HAP-1 (cell line): ENCODE data around the gene MFSD12.

Experiments
- DNase-seq, 2 experiments: peaks; one replicate each; pipeline ENCODE4 v3.0.0-alpha.2; 2016 to 2020; ENCODE audit warnings: low spot score in 2 of 2
- H3K27me3 ChIP-seq: fragments of 250-450 bp; sonication (Bioruptor Pico); 2 replicates; pipeline ENCODE4 v1.5.1; 2020; ENCODE audit warnings: low read depth, mild to moderate bottlenecking, moderate library complexity
- H3K36me3 ChIP-seq: fragments of 250-450 bp; sonication (Bioruptor Pico); replicated peaks from 2 replicates; pipeline ENCODE4 v1.5.1; 2020; ENCODE audit warnings: mild to moderate bottlenecking
- H3K4me1 ChIP-seq: fragments of 250-450 bp; sonication (Bioruptor Pico); 2 replicates; pipeline ENCODE4 v1.5.1; 2020; ENCODE audit warnings: mild to moderate bottlenecking
- H3K4me3 ChIP-seq: fragments of 250-450 bp; sonication (Bioruptor Pico); 2 replicates; pipeline ENCODE4 v1.5.1; 2020; ENCODE audit warnings: mild to moderate bottlenecking, moderate library complexity
- H3K9me3 ChIP-seq: fragments of 250-450 bp; sonication (Bioruptor Pico); 2 replicates; pipeline ENCODE4 v1.5.1; 2020; ENCODE audit warnings: mild to moderate bottlenecking, moderate library complexity
- in situ Hi-C: fragments of 300-500 bp; cut with MboI; formaldehyde crosslinking; loops from 3 replicates; pipeline ENCODE4 v1.14.3; 2020; ENCODE audit warnings: low sequenced_read_pairs, inconsistent platforms, mixed read lengths

The MFSD12 gene

GRCh38 chr19:3524078-3524842, 33.1 kb downstream of the MFSD12 start:
- H3K9me3 ChIP-seq: no peaks in the 10 kb centered on the region
- H3K4me1 ChIP-seq: no peaks in the 10 kb centered on the region
- no peaks in the 10 kb centered on the region for H3K27me3 ChIP-seq
- peaks cover 45% of the 10 kb centered on the region for H3K36me3 ChIP-seq
- no peak overlapping the region for H3K4me3 ChIP-seq
- DNase-seq: no peak
- in situ Hi-C loops: no loop called here

GRCh38 chr19:3523361-3524077, 33.9 kb downstream of the MFSD12 start:
- in situ Hi-C loops: no loop called here
- Histone ChIP-seq H3K9me3 (no peaks in the 10 kb centered on the region), H3K27me3 (no peaks in the 10 kb centered on the region), H3K4me3 (no peak overlapping the region), H3K36me3 (peaks cover 45% of the 10 kb centered on the region), H3K4me1 (no peaks in the 10 kb centered on the region)
- no peak for DNase-seq

- in situ Hi-C loops: no loop called here
- no peaks in the 10 kb centered on the region for H3K9me3 ChIP-seq
- DNase-seq: no peak
- no peak overlapping the region for H3K4me3 ChIP-seq
- H3K36me3 ChIP-seq: peaks cover 44% of the 10 kb centered on the region
- no peaks in the 10 kb centered on the region; the same call in 1 of the 2 replicates for H3K4me1 ChIP-seq
- H3K27me3 ChIP-seq: no peaks in the 10 kb centered on the region
Measured at GRCh38 chr19:3522421-3523360, 34.7 kb downstream of the MFSD12 start.

- no peak overlapping the region for H3K4me3 ChIP-seq
- in situ Hi-C loops: no loop called here
- H3K27me3 ChIP-seq: no peaks in the 10 kb centered on the region
- peaks cover 30% of the 10 kb centered on the region for H3K36me3 ChIP-seq
- DNase-seq: no peak
- H3K9me3 ChIP-seq: no peaks in the 10 kb centered on the region
- H3K4me1 ChIP-seq: no peaks in the 10 kb centered on the region; the same call in 1 of the 2 replicates
Measured at GRCh38 chr19:3521104-3521445, 36.3 kb downstream of the MFSD12 start.

- in situ Hi-C loops: no loop called here
- Histone ChIP-seq H3K9me3 (no peaks in the 10 kb centered on the region), H3K27me3 (no peaks in the 10 kb centered on the region), H3K4me3 (no peak overlapping the region), H3K4me1 (no peaks in the 10 kb centered on the region; the same call in 1 of the 2 replicates), H3K36me3 (peaks cover 25% of the 10 kb centered on the region)
- no peak for DNase-seq
Measured at GRCh38 chr19:3520166-3521103, 37.0 kb downstream of the MFSD12 start.

GRCh38 chr19:3519126-3519525, 38.3 kb downstream of the MFSD12 start:
- no peak for DNase-seq
- Histone ChIP-seq H3K9me3 (no peaks in the 10 kb centered on the region), H3K27me3 (no peaks in the 10 kb centered on the region), H3K4me1 (no peaks in the 10 kb centered on the region; the same call in 1 of the 2 replicates), H3K36me3 (peaks cover 18% of the 10 kb centered on the region), H3K4me3 (no peak overlapping the region)
- in situ Hi-C loops: no loop called here

GRCh38 chr19:3518659-3519058, 38.7 kb downstream of the MFSD12 start:
- H3K9me3 ChIP-seq: no peaks in the 10 kb centered on the region
- H3K36me3 ChIP-seq: peaks cover 13% of the 10 kb centered on the region
- H3K27me3 ChIP-seq: no peaks in the 10 kb centered on the region
- in situ Hi-C loops: no loop called here
- no peak for DNase-seq
- no peaks in the 10 kb centered on the region; the same call in 1 of the 2 replicates for H3K4me1 ChIP-seq
- H3K4me3 ChIP-seq: no peak overlapping the region

GRCh38 chr19:3518255-3518654, 39.1 kb downstream of the MFSD12 start:
- Histone ChIP-seq H3K4me3 (no peak overlapping the region), H3K9me3 (no peaks in the 10 kb centered on the region), H3K27me3 (no peaks in the 10 kb centered on the region), H3K36me3 (peaks cover 9% of the 10 kb centered on the region), H3K4me1 (no peaks in the 10 kb centered on the region; the same call in 1 of the 2 replicates)
- in situ Hi-C loops: no loop called here
- no peak for DNase-seq

GRCh38 chr19:3517638-3518037, 39.7 kb downstream of the MFSD12 start:
- Histone ChIP-seq H3K36me3 (peaks cover 9% of the 10 kb centered on the region), H3K27me3 (no peaks in the 10 kb centered on the region), H3K9me3 (no peaks in the 10 kb centered on the region), H3K4me1 (no peaks in the 10 kb centered on the region; the same call in 1 of the 2 replicates), H3K4me3 (no peak overlapping the region)
- no peak for DNase-seq
- in situ Hi-C loops: no loop called here

GRCh38 chr19:3516675-3517207, 40.6 kb downstream of the MFSD12 start:
- in situ Hi-C loops: no loop called here
- H3K4me1 ChIP-seq: no peaks in the 10 kb centered on the region; the same call in 1 of the 2 replicates
- H3K9me3 ChIP-seq: no peaks in the 10 kb centered on the region
- H3K27me3 ChIP-seq: no peaks in the 10 kb centered on the region
- H3K36me3 ChIP-seq: peaks cover 18% of the 10 kb centered on the region
- no peak for DNase-seq
- no peak overlapping the region for H3K4me3 ChIP-seq

- Histone ChIP-seq H3K4me1 (no peaks in the 10 kb centered on the region; the same call in 1 of the 2 replicates), H3K36me3 (peaks cover 24% of the 10 kb centered on the region), H3K27me3 (no peaks in the 10 kb centered on the region), H3K4me3 (no peak overlapping the region), H3K9me3 (no peaks in the 10 kb centered on the region)
- in situ Hi-C loops: no loop called here
- no peak for DNase-seq
Measured at GRCh38 chr19:3515891-3516422, 41.4 kb downstream of the MFSD12 start.

- DNase-seq: no peak
- Histone ChIP-seq H3K4me3 (no peak overlapping the region), H3K9me3 (no peaks in the 10 kb centered on the region), H3K4me1 (no peaks in the 10 kb centered on the region; the same call in 1 of the 2 replicates), H3K36me3 (peaks cover 30% of the 10 kb centered on the region), H3K27me3 (no peaks in the 10 kb centered on the region)
- in situ Hi-C loops: no loop called here
Measured at GRCh38 chr19:3514930-3515329, 42.5 kb downstream of the MFSD12 start.
